ENCODE measurements around the gene SYNPO2. TPM values are rescaled to one million over a fixed set of nuclear protein-coding genes. Genes with fewer than 3 reads are reported as not detected.

The SYNPO2 gene
- total RNA-seq, 1 experiment from 2014 or later: 9.2 TPM

GRCh38 chr4:119070301-119070700, 181.6 kb downstream of the SYNPO2 start:
- no peak for DNase-seq
- Histone ChIP-seq H3K9me3 (replicated peaks) (peaks cover 6% of the 10 kb centered on the region), H3K27me3 (no peaks in the 10 kb centered on the region), H3K4me3 (no peak overlapping the region), H3K4me1 (0 out of 2 replicates have a peak, but pooled peaks cover 2% of the 10 kb centered on the region), H3K36me3 (peaks cover 3% of the 10 kb centered on the region; the same call in 1 of the 2 replicates), H3K27ac (no peak overlapping the region)

DNA sequence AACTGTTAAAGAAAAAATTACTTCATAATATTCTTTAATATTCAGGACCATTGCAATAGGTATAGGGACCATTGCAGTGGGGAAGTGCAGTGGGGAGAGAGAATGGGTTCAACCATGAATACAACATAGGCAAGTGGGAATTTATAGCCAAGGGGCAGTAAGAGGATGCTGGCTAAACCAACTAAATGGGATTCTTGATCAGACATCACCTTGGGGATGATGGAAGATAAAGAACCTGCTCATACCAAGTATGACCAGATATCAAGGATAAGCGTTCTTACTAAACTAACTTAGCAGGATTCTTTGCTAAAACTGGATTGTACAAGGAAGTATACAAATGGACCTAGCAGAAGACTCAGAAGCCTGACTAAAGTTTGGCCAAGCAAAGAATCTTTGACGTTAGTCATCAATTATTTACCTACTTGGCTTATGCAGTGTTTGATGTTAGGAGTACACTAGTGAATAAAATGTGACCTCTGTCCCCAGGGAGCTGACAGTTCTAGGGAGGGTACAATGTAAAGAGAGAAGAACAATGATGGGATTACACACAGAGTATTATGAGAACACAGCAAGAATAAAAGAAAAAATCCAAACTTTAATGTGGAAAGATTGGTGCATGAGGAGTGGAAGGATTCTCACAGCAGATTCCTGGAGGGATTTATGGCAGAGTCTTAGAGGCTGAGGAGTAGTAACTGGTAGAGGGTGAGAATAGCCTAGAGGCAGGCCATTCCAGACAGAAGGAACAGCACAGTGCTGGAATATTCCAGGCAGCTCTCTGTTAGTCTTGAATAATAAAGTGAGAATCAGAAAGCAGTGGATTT, 192.3 kb downstream of the SYNPO2 start:
- H3K27ac ChIP-seq: no peak overlapping the region
- no peaks in the 10 kb centered on the region for H3K27me3 ChIP-seq
- no peaks in the 10 kb centered on the region for H3K36me3 ChIP-seq
- DNase-seq: no peak
- H3K4me1 ChIP-seq: peaks cover 21% of the 10 kb centered on the region
- no peaks in the 10 kb centered on the region for H3K9me3 ChIP-seq (replicated peaks)
- H3K4me3 ChIP-seq: no peak overlapping the region

DNA sequence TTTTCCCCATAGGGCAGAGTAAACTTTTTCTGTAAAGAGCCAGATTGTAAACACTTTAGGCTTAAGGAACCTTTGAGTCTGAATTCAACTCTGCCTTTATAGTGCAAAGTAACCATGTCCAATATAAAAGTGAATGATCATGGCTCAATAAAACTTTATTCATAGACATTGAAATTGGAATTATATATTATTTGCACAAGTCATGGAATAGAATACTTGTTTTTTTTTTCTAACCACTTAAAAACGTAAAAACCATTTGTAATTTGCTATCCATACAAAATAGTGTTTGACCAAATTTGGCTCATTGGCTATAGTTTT, 192.8 kb downstream of the SYNPO2 start:
- Histone ChIP-seq H3K4me3 (no peak overlapping the region), H3K27me3 (no peaks in the 10 kb centered on the region), H3K9me3 (replicated peaks) (no peaks in the 10 kb centered on the region), H3K27ac (no peak overlapping the region), H3K36me3 (no peaks in the 10 kb centered on the region), H3K4me1 (peaks cover 21% of the 10 kb centered on the region)
- DNase-seq: no peak

DNA sequence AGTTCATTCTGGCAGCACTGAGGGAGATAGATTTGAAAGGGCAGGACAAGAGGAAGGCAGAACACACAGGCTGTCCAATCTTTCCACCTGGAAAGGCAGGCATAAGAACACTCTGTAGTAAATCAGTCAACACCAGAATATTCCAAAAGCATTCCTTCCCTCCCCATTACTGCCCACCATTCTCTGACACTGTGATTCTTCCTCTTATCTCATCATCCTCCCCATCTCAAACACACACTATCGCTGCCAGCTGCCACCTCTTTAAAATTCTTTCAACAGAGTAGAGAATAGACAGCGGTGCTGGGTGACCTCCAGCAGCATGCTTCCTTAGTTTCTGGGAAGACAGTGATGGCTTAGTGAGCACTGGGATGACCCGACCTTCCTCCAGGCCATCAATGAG, 193.3 kb downstream of the SYNPO2 start:
- Histone ChIP-seq H3K27me3 (no peaks in the 10 kb centered on the region), H3K36me3 (no peaks in the 10 kb centered on the region), H3K4me1 (peaks cover 21% of the 10 kb centered on the region), H3K9me3 (replicated peaks) (no peaks in the 10 kb centered on the region), H3K27ac (peak overlapping the region; percentile 13; the same call in 1 of the 2 replicates), H3K4me3 (no peak overlapping the region)
- DNase-seq: peak in 1 of 2 experiments; percentile 28

DNA sequence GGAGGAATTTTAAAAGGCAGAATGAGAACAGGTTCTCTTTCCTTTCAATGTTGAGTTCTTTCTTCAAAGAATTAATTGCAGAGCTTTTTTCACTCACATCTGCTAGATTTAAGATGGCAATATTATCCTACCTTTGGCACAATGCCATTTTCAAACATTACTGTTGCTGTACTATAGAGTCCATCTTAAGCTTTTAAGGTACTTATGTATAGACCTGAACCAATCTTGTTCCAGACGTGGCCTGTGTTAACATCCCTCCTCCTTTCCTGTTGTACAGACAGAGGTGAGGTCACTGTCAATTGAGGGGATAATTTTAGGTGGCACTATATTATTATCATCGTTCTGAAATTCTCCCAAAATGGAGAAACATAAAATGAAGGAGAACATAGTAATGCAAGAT, 194.0 kb downstream of the SYNPO2 start:
- peak overlapping the region; percentile 13; the same call in 1 of the 2 replicates for H3K27ac ChIP-seq
- H3K4me3 ChIP-seq: no peak overlapping the region
- no peaks in the 10 kb centered on the region for H3K9me3 ChIP-seq (replicated peaks)
- H3K27me3 ChIP-seq: no peaks in the 10 kb centered on the region
- DNase-seq: peak; percentile 13 to 56
- no peaks in the 10 kb centered on the region for H3K36me3 ChIP-seq
- H3K4me1 ChIP-seq: peaks cover 21% of the 10 kb centered on the region

- H3K9me3 ChIP-seq (replicated peaks): no peaks in the 10 kb centered on the region
- no peaks in the 10 kb centered on the region for H3K36me3 ChIP-seq
- H3K4me3 ChIP-seq: no peak overlapping the region
- H3K27me3 ChIP-seq: no peaks in the 10 kb centered on the region
- H3K27ac ChIP-seq: peak overlapping the region; percentile 52
- peak in 1 of 2 experiments; percentile 31 for DNase-seq
- H3K4me1 ChIP-seq: peaks cover 21% of the 10 kb centered on the region
Observed at GRCh38 chr4:119084513-119084912, 195.9 kb downstream of the SYNPO2 start.

DNA sequence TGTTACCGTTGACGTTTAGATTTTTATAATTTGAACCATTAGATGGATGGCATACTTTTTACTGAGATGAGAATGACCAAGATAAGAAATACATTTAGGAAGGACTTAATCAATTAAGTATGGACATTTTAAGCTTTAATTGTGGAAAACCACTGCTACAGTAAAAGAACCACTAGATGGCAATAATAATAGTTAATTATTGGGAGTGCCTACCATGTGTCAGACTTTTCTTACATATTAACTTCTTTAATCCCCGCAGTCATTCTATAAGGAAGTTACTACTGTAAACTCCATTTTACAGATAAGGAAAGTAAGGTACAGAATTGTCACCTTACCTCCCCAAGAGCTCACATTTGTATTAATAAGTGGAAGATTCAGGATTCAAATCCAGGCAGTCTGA, 198.5 kb downstream of the SYNPO2 start:
- DNase-seq: no peak
- Histone ChIP-seq H3K36me3 (no peaks in the 10 kb centered on the region), H3K27me3 (no peaks in the 10 kb centered on the region)

DNA sequence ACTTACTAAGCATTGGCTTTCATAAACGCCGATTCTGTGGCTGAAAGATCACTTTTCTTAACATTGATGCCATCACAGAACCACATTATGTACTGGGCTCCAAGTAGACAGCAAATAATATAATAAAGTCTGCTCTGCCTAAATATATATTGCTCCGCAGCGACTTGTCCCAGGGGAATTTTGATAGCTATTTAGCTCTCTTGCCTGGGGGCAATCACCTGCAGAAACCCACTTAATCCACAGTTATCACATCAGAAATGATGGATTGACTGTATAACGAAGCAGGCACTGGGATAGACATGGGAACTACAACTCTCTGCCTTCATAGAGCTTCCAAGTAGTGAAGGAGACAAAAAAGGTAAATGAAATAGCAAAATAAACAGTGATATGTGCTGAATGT, 199.0 kb downstream of the SYNPO2 start:
- Histone ChIP-seq H3K9me3 (replicated peaks) (no peaks in the 10 kb centered on the region; the same call in 1 of the 2 replicates), H3K4me3 (no peak overlapping the region), H3K27ac (no peak overlapping the region), H3K4me1 (peaks cover 10% of the 10 kb centered on the region), H3K36me3 (no peaks in the 10 kb centered on the region), H3K27me3 (no peaks in the 10 kb centered on the region)
- DNase-seq: peak; percentile 24 to 54

More for the DNA sequence above, 198.5 kb downstream of the SYNPO2 start:
- H3K27ac ChIP-seq: no peak overlapping the region
- H3K4me1 ChIP-seq: peaks cover 15% of the 10 kb centered on the region
- H3K9me3 ChIP-seq (replicated peaks): no peaks in the 10 kb centered on the region; the same call in 1 of the 2 replicates
- H3K4me3 ChIP-seq: no peak overlapping the region

DNA sequence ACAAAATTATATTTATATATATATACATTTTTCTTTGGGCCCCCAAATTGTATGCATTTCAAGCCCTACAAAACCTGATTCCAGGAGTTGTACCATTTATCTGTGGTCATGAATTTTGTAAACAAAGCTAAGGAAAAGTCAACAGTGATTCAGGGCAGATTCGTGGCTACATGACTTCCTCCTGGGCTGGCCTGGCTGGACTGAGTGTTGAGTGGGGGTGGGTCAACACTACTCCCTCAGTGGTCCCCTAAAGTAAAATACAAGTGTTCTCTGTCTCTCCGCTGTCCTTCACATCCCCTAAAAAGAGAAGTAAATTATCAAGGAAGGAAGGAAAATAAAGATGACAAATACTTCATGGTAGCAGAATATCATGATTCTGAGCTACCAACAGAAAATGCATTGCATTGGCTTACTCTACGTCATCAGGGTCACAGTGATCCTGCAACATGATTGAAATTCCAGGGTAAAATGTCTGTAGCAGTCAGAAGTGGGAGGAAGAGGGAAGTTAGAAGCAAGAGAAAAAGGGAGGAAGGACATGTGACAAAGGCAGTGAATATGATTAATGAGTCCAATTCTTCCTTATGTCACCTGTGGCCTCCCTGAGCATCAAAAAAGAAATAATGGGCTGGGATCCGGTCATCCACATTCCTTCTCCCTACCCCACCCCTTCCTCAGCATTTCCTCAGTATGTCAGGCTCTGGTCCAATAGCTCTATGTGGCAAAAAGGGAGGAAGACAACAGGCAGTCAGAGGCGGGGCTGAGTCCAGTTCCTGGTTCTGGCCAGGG, 204.6 kb downstream of the SYNPO2 start:
- no peak for DNase-seq
- H3K27ac ChIP-seq: no peak overlapping the region

DNA sequence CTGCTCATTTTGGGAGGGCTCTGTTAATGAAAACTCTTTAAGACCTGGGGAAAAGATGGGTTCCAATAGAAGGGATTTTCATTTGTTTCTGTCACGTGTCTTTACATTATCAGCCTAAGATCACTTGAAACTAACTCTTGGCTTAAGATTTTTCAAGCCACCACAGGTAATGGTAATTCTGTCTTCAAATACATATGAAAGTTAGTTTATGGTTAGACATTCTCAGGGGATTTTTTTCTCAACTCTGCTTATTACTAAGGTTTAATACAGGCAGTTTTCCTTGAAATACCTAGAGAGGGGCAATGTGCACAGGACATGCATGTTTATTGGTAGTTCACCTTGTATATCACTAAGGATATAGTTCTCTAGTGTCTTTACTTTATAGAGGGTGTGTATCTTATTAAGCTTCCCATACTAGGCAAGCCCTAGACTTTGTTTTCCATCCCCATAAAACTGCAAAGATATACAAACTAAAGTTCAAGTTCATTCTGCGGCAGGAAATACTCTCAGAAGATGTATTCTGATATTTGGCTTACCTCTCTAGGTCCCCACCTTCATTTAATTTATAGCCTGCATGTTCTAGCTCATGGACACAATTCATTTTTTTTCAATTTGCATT, 208.7 kb downstream of the SYNPO2 start:
- no peak overlapping the region for H3K27ac ChIP-seq
- no peaks in the 10 kb centered on the region for H3K36me3 ChIP-seq
- no peak overlapping the region for H3K4me3 ChIP-seq
- no peaks in the 10 kb centered on the region for H3K9me3 ChIP-seq (replicated peaks)
- DNase-seq: no peak
- H3K27me3 ChIP-seq: no peaks in the 10 kb centered on the region
- H3K4me1 ChIP-seq: peaks cover 3% of the 10 kb centered on the region; the same call in 1 of the 2 replicates

More for the DNA sequence above, 204.6 kb downstream of the SYNPO2 start:
- Histone ChIP-seq H3K4me3 (no peak overlapping the region), H3K36me3 (no peaks in the 10 kb centered on the region), H3K4me1 (0 out of 2 replicates have a peak, but pooled peaks cover 2% of the 10 kb centered on the region), H3K9me3 (replicated peaks) (no peaks in the 10 kb centered on the region; the same call in 1 of the 2 replicates), H3K27me3 (no peaks in the 10 kb centered on the region)

GRCh38 chr4:119098306-119098705, 209.7 kb downstream of the SYNPO2 start:
- H3K27ac ChIP-seq: no peak overlapping the region
- H3K36me3 ChIP-seq: no peaks in the 10 kb centered on the region
- no peaks in the 10 kb centered on the region for H3K27me3 ChIP-seq
- no peak overlapping the region for H3K4me3 ChIP-seq
- no peaks in the 10 kb centered on the region for H3K9me3 ChIP-seq (replicated peaks)
- no peak for DNase-seq
- peaks cover 11% of the 10 kb centered on the region for H3K4me1 ChIP-seq

GRCh38 chr4:119099227-119099810, 210.7 kb downstream of the SYNPO2 start:
- no peaks in the 10 kb centered on the region for H3K9me3 ChIP-seq (replicated peaks)
- no peak for DNase-seq
- H3K4me1 ChIP-seq: peaks cover 18% of the 10 kb centered on the region
- H3K36me3 ChIP-seq: no peaks in the 10 kb centered on the region
- H3K27ac ChIP-seq: no peak overlapping the region
- H3K27me3 ChIP-seq: no peaks in the 10 kb centered on the region
- no peak overlapping the region for H3K4me3 ChIP-seq

GRCh38 chr4:119100655-119101054, 212.0 kb downstream of the SYNPO2 start:
- peaks cover 32% of the 10 kb centered on the region for H3K4me1 ChIP-seq
- H3K36me3 ChIP-seq: no peaks in the 10 kb centered on the region
- H3K27me3 ChIP-seq: no peaks in the 10 kb centered on the region
- no peak overlapping the region for H3K27ac ChIP-seq
- DNase-seq: no peak
- H3K4me3 ChIP-seq: no peak overlapping the region
- no peaks in the 10 kb centered on the region for H3K9me3 ChIP-seq (replicated peaks)

DNA sequence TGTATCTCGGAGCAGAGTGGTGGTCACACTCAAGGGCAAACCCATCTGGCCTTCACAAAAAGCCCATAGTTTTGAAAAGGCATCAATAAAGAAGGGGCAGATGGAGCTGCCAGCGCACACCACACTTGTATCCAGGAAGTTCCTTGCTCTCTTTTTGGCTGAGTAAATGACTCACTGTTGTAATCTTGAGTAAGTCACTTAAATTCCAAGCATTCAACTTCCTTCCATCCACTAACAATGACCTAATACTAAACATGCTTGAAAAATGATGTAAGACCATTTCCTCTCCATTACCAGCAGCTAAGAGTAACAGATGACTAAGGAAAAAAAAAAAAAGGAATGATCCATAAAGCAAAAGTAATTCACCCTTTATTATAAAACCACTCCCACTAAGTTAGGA, 214.6 kb downstream of the SYNPO2 start:
- peak in 1 of 2 experiments; percentile 47 for DNase-seq
- H3K27ac ChIP-seq: peak overlapping the region; percentile 34
- no peaks in the 10 kb centered on the region for H3K36me3 ChIP-seq
- no peak overlapping the region for H3K4me3 ChIP-seq
- no peaks in the 10 kb centered on the region for H3K27me3 ChIP-seq
- H3K4me1 ChIP-seq: peaks cover 49% of the 10 kb centered on the region
- no peaks in the 10 kb centered on the region for H3K9me3 ChIP-seq (replicated peaks)
